Neural cell (in vitro differentiated cells): ENCODE results near the gene SPTB. TPM values are rescaled to one million over a fixed set of nuclear protein-coding genes. Genes with fewer than 3 reads are reported as not detected.

Experiments used
- H2AFZ ChIP-seq: fragments of 200-600, 300-800 bp; sonication (generic), shearing (Covaris generic); 2 replicates; pipeline ENCODE4 v1.6.0; 2014; ENCODE audit warnings: low read depth, mild to moderate bottlenecking, antibody characterized with exemption, low read length, moderate library complexity
- H3F3A ChIP-seq: fragments of 200-600 bp; shearing (Covaris generic); 2 replicates; pipeline ENCODE4 v1.6.1; 2016; ENCODE audit warnings: mild to moderate bottlenecking, moderate library complexity, mixed read lengths, antibody characterized with exemption, low read length; ENCODE audit not compliant: insufficient read depth, poor library complexity, severe bottlenecking
- H3K27ac ChIP-seq: fragments of 200-600, 300-800 bp; sonication (generic), shearing (Covaris generic); 2 replicates; pipeline ENCODE4 v1.5.1; 2014; ENCODE audit warnings: mild to moderate bottlenecking, low read length, moderate library complexity
- H3K27me3 ChIP-seq: fragments of 300-800, 200-600 bp; sonication (generic), shearing (Covaris generic); 2 replicates; pipeline ENCODE4 v1.6.0; 2014; ENCODE audit warnings: mild to moderate bottlenecking, low read depth, low read length, moderate library complexity; ENCODE audit not compliant: insufficient read depth
- H3K36me3 ChIP-seq: fragments of 300-800, 200-600 bp; sonication (generic), shearing (Covaris generic); 2 replicates; pipeline ENCODE4 v1.5.1; 2014; ENCODE audit warnings: mild to moderate bottlenecking, antibody characterized with exemption, low read length, moderate library complexity; ENCODE audit not compliant: insufficient read depth
- H3K4me2 ChIP-seq: fragments of 300-800, 200-600 bp; sonication (generic), shearing (Covaris generic); 2 replicates; pipeline ENCODE4 v1.6.0; 2014; ENCODE audit warnings: mild to moderate bottlenecking, low read length
- H3K4me3 ChIP-seq: fragments of 300-800, 200-600 bp; sonication (generic), shearing (Covaris generic); 2 replicates; pipeline ENCODE4 v1.5.1; 2014; ENCODE audit warnings: mild to moderate bottlenecking, low read length, moderate library complexity
- H3K79me2 ChIP-seq: fragments of 200-600 bp; shearing (Covaris generic); replicated peaks from 2 replicates; pipeline ENCODE4 v1.6.0; 2014; ENCODE audit warnings: mild to moderate bottlenecking, low read length, moderate library complexity; ENCODE audit not compliant: insufficient read depth
- H3K9ac ChIP-seq: fragments of 300-800, 200-600 bp; sonication (generic), shearing (Covaris generic); 2 replicates; pipeline ENCODE4 v1.6.1; 2016; ENCODE audit warnings: mild to moderate bottlenecking, low read length, mixed read lengths
- H3K9me2 ChIP-seq: fragments of 200-600 bp; shearing (Covaris generic); 2 replicates; pipeline ENCODE4 v1.6.1; 2016; ENCODE audit warnings: mild to moderate bottlenecking, low read length, mixed read lengths; ENCODE audit not compliant: insufficient read depth
- H3K9me3 ChIP-seq: fragments of 200-600, 300-800 bp; sonication (generic), shearing (Covaris generic); 2 replicates; pipeline ENCODE4 v1.6.1; 2016; ENCODE audit warnings: mild to moderate bottlenecking, mixed run types, low read length, moderate library complexity, mixed read lengths
- H4K20me1 ChIP-seq: fragments of 200-600 bp; shearing (Covaris generic); 2 replicates; pipeline ENCODE4 v1.6.1; 2016; ENCODE audit warnings: mild to moderate bottlenecking, mixed run types; ENCODE audit not compliant: insufficient read depth
- CTCF ChIP-seq: fragments of 450-650 bp; IDR thresholded peaks from 2 replicates; pipeline ENCODE4 v1.5.1; 2014; ENCODE audit warnings: antibody characterized with exemption, mild to moderate bottlenecking, moderate library complexity; ENCODE audit not compliant: poor library complexity, severe bottlenecking
- EP300 ChIP-seq: fragments of 450-650 bp; conservative IDR thresholded peaks from 2 replicates; pipeline ENCODE4 v1.6.1; 2014; ENCODE audit warnings: antibody characterized with exemption, mild to moderate bottlenecking, moderate library complexity; ENCODE audit not compliant: poor library complexity, severe bottlenecking
- EZH2 ChIP-seq: fragments of 200-600, 300-800 bp; shearing (Covaris generic), sonication (generic); IDR thresholded peaks from 2 replicates; pipeline ENCODE4 v1.6.1; 2014; ENCODE audit warnings: antibody characterized with exemption, low read length, borderline replicate concordance, mild to moderate bottlenecking; ENCODE audit not compliant: insufficient read depth, poor library complexity, severe bottlenecking
- MXI1 ChIP-seq: fragments of 450-650 bp; conservative IDR thresholded peaks from 2 replicates; pipeline ENCODE4 v1.6.1; 2014; ENCODE audit warnings: antibody characterized with exemption, mild to moderate bottlenecking; ENCODE audit not compliant: poor library complexity, severe bottlenecking
- POLR2AphosphoS5 ChIP-seq: IDR thresholded peaks from 2 replicates; pipeline ENCODE4 v1.6.1; 2012
- RAD21 ChIP-seq: fragments of 450-650 bp; conservative IDR thresholded peaks from 2 replicates; pipeline ENCODE4 v1.6.1; 2014; ENCODE audit warnings: antibody characterized with exemption, mild to moderate bottlenecking, moderate library complexity
- REST ChIP-seq: IDR thresholded peaks from 2 replicates; pipeline ENCODE4 v1.6.1; 2012; ENCODE audit warnings: borderline replicate concordance
- SMC3 ChIP-seq: fragments of 450-650 bp; conservative IDR thresholded peaks from 2 replicates; pipeline ENCODE4 v1.6.1; 2014; ENCODE audit warnings: antibody characterized with exemption, mild to moderate bottlenecking, moderate library complexity; ENCODE audit not compliant: poor library complexity
- TAF1 ChIP-seq: IDR thresholded peaks from 2 replicates; pipeline ENCODE4 v1.6.1; 2012; ENCODE audit warnings: low read depth
- polyA plus RNA-seq: library from polyadenylated mRNA; depleted of rRNA; stranded (reverse); fragments of >200 nt; gene quantifications from 2 replicates; pipeline ENCODE4 v1.2.3, GENCODE V29; 2014

The SPTB gene
- polyA plus RNA-seq, 1 donor from 2014 or later = 1.9 TPM

DNA sequence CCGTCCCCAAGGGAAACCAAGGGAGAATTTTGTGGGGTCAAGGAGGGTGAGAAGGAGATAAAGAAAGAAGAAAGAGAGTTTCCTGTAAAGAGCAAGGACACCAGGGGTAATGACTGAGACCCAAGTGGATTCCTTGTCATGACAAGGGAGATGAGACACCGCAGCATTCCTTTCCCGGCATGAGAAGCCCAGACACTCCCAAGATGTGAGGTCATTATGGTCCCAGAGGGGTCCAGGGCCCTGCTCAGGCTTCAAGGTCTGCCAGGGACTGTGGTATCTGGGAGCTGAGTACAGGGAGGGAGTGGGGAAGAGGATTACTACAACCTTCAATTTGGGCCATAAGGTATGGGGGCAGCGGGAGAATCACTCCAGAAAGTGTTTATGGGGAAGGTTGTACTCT lies 58.1 kb downstream of the SPTB start:
- no peak overlapping the region for H3K4me3 ChIP-seq
- no peaks in the 10 kb centered on the region for H3K36me3 ChIP-seq
- no peak overlapping the region for H3K9ac ChIP-seq
- H3K9me3 ChIP-seq = no peaks in the 10 kb centered on the region
- H3K27me3 ChIP-seq = no peaks in the 10 kb centered on the region
- no peak overlapping the region for H3K27ac ChIP-seq
- H4K20me1 ChIP-seq = no peaks in the 10 kb centered on the region
- no peaks in the 10 kb centered on the region for H3K9me2 ChIP-seq
- H3K4me2 ChIP-seq = no peak overlapping the region
- TF ChIP-seq SMC3 (no peak), RAD21 (no peak), EP300 (no peak), MXI1 (no peak), REST (no peak), EZH2 (no peak), CTCF (no peak), TAF1 (no peak), POLR2AphosphoS5 (no peak)
- no peaks in the 10 kb centered on the region for H3F3A ChIP-seq
- H2AFZ ChIP-seq = no peak overlapping the region
- no peaks in the 10 kb centered on the region for H3K79me2 ChIP-seq

DNA sequence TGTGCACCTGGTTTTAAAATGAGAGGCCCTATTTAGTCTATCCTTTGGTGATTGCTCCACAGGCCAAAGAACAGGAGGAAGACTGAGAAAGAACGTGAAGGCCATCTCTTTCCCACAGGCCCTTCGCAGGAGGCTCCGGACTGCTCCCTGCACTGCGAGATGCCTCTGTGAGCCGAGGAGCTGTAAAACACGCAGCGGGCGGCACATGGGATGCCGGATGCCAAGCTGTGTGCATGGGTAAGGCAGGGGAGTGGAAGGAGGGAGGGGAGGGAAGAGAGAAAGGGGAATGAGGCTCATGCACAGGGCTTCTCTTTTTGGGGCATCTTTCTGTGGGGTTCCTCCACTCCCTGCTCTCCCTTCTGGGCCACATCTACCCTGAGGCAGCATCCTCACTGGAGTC lies 61.6 kb downstream of the SPTB start:
- no peak overlapping the region for H3K4me2 ChIP-seq
- no peaks in the 10 kb centered on the region for H3K79me2 ChIP-seq
- H3K27ac ChIP-seq = no peak overlapping the region
- TF ChIP-seq POLR2AphosphoS5 = no peak
- TF ChIP-seq REST = no peak
- TF ChIP-seq EZH2 = no peak
- no peak for TF ChIP-seq MXI1
- TF ChIP-seq SMC3 = no peak
- TF ChIP-seq CTCF = no peak
- TF ChIP-seq EP300 = no peak
- TF ChIP-seq TAF1 = no peak
- no peak for TF ChIP-seq RAD21
- H3F3A ChIP-seq = no peaks in the 10 kb centered on the region
- no peaks in the 10 kb centered on the region for H3K9me2 ChIP-seq
- no peak overlapping the region for H2AFZ ChIP-seq
- no peak overlapping the region for H3K4me3 ChIP-seq
- H3K9me3 ChIP-seq = no peaks in the 10 kb centered on the region
- H3K27me3 ChIP-seq = no peaks in the 10 kb centered on the region
- no peaks in the 10 kb centered on the region for H3K36me3 ChIP-seq
- no peaks in the 10 kb centered on the region for H4K20me1 ChIP-seq
- no peak overlapping the region for H3K9ac ChIP-seq
